Measurements from ENCODE around the gene CNTNAP2.
"Not testable (repeated sequence)": the region's sequence is repeated elsewhere in the genome, so short reads cannot be mapped to it uniquely, and the experiment has no call there.

CNTNAP2 gene

DNA sequence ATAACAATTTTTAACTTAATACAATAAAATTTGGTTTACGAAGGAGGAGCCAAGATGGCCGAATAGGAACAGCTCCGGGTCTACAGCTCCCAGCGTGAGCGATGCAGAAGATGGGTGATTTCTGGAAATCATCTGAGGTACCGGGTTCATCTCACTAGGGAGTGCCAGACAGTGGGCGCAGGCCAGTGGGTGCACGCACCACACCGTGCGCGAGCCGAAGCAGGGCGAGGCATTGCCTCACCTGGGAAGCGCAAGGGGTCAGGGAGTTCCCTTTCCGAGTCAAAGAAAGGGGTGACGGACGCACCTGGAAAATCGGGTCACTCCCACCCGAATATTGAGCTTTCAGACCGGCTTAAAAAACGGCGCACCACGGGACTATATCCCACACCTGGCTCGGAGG lies 789.1 kb downstream of the CNTNAP2 start:
- not testable (repeated sequence) for DNase-seq

DNA sequence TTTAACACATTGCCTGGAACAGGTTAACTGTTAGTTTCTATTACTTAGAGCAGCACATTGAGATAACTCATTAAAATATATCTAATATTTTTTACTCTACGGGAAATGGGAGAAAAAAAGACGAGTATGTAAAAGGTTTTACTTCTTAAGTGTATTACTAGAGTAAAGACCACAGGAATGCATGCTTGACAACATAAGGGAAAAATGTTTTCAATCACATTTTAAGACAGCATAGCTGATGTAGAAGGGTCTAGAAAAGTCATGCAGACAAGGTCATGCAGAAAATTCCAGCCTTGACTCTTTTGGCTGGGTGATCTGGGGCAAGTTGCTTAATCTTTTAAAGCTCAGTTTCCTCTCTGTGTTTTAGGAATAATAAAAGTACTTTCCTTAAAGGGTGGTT lies 806.2 kb downstream of the CNTNAP2 start:
- no peak for DNase-seq

DNA sequence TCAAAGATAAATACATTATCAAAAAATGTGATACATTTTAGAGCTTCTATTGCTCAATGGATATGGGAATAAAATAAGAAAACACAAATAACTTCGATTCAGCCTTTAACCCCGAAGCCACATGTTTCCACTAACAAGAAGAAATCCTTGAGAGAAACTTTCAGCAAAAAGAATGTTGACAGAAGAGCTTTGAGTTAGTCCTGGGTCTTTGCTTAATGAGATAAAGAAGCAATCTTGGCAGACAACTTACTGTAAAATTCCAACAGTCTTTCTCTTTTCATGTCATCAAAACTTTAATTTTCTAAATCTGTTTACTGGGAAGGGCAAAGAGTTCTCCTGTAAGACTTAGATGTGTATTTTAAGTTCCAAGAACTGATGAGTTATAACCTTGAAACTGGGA lies 810.2 kb downstream of the CNTNAP2 start:
- no peak for DNase-seq

DNA sequence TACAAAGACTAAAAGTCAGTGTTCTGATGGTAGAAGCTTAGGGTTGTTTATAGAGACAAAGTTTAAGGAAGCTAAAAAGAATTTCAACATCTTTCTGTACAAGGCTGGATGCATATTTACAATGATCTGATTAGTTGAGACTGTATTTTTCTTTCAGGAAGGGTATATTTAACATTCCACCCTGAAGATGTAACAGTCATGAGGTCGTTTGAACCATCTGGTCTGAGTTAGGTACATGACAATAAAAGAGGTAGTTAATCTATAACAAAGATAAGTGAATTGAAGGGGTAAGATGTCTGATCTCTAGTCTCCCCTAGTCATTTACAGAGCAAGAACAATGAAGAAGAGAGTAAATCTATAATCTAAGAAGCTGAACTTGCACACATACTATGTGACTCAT lies 821.2 kb downstream of the CNTNAP2 start:
- DNase-seq, result no peak

GRCh38 chr7:146943483-146943882 lies 826.9 kb downstream of the CNTNAP2 start:
- DNase-seq, result no peak

- peak; percentile 34 to 52 for DNase-seq
These were observed 832.1 kb downstream of the CNTNAP2 start for GRCh38 chr7:146948703-146949102.

DNA sequence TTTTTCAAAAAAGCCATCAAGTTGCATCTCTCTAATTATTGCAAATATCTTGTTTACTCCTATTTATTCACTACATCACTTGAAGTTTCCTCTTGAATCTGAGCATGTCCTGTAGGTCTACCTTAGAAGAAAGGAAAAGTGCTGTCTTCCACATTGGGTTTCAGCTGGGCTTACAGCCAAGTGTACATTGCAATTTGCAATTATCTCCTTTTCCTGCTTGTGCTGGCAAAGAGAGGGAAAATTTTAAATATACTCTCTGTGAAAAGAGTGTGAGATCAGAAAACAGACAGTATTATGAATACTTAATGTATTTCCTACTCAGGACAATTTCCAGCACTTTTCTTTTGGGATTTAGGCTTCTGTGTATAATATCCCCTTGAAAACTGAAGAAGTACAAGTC lies 839.7 kb downstream of the CNTNAP2 start:
- no peak for DNase-seq

GRCh38 chr7:146956853-146957252 lies 840.3 kb downstream of the CNTNAP2 start:
- no peak for DNase-seq

- no peak for DNase-seq
These were observed 844.3 kb downstream of the CNTNAP2 start for GRCh38 chr7:146960773-146961391.

DNA sequence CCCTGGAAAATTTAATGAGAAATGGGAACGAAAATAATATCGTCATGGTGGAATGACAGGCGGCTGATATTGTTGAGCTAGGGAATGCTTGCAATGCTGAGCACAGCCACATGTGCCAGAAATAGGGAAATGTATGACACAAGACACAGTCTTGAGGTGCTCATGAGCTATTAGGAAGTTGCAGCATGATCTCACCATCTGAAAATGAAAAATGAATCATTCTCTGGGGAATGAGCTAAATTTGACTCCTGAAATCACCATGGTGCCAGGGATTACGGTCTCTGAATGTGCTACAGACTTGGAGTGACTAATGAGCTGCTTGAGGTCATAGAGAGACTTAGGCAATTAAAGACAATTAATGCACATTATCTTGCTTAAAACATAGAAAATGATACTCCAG lies 845.0 kb downstream of the CNTNAP2 start:
- peak; percentile 44 to 79 for DNase-seq

DNA sequence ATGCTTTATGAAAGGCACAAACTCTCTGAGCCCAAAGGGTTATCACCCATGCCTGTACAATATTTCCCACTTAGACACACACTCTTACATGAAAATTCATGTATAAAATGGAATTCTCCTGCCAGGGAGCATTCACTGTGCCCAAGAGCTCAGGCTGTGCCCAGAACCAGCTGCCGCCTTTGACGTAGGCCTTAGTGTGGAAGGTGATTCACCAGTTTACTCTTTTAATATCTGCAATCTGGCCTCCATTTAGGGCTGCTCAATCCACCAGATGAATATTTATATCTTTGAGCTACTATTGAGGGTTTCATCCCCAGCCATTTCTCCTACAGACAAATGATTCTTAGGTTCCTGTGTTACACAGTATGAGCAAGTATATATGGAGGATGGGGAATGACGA lies 849.7 kb downstream of the CNTNAP2 start:
- DNase-seq, result no peak

DNA sequence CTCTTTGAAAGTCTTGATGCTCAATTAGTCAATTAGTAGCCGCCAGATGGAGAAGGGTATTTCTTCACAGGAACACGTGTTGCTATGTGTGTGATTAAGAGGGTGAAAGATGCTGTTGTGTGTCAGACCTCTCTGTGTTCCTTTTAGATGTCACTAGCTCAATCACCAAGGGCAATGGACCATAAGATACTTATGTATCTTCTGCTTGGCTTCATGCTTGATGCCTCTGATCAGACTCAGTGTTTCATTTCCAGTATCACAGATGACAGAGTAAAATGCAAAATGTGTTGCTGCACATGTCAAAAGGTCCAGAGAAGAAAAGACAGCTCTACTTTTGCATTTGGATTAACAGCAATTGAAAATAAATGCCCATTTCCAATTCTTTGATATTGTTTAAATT lies 865.9 kb downstream of the CNTNAP2 start:
- DNase-seq, result no peak

DNA sequence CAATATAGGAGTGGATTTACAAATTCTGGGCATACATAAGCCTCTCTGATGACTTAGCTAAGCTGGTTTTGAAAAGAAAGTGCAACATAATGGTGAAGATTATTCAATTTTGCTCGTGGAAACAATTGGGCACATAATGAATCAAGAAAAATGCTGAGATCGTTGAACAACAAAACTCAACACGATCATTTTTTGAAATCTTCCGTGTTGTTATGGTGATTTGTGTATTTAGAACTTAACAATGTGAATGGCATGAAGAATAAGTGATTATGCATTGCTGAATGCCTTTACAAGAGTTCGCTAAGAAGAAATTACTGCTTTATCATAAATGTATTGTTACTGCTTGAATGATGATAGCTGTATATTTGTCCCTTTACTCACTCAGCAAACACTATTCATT lies 875.0 kb downstream of the CNTNAP2 start:
- no peak for DNase-seq

GRCh38 chr7:146993764-146994163 lies 877.2 kb downstream of the CNTNAP2 start:
- DNase-seq, result no peak

GRCh38 chr7:147008530-147008929 lies 891.9 kb downstream of the CNTNAP2 start:
- no peak for DNase-seq

- DNase-seq, result no peak
These were observed 896.1 kb downstream of the CNTNAP2 start for GRCh38 chr7:147012666-147013065.

- DNase-seq, result no peak
These were observed 897.2 kb downstream of the CNTNAP2 start for GRCh38 chr7:147013825-147014224.

DNA sequence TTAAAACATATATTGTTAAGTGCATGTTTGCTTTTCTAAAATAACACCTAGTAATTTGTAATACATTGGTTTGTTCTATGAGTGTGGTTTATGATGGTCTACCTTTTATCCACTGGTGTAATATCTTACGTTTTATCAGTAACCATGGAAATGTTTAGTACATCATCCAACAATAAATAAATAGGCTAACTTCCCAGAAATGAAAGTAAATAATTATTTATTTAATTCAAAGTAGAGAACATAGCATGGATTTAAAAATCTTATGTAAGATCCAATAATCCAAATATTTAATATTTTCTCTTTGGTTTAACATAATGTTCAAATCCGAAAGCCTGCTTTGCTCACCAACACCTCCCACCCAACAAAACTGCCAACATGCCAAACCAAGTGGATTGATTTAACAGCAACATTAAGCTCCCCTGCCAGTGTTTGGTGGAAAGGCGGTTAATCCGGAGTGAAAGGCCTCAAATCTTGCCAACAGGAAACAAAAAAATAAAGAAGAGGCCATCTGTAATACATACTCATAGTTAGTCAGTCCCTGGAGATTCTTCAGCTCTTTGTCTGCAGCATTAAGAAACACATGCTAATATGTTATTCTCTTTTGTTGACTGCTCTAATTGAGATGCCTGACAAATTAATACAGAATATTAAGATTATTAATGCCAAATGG lies 897.8 kb downstream of the CNTNAP2 start:
- DNase-seq, result no peak

- DNase-seq, result no peak
These were observed 899.4 kb downstream of the CNTNAP2 start for GRCh38 chr7:147015999-147016398.

DNA sequence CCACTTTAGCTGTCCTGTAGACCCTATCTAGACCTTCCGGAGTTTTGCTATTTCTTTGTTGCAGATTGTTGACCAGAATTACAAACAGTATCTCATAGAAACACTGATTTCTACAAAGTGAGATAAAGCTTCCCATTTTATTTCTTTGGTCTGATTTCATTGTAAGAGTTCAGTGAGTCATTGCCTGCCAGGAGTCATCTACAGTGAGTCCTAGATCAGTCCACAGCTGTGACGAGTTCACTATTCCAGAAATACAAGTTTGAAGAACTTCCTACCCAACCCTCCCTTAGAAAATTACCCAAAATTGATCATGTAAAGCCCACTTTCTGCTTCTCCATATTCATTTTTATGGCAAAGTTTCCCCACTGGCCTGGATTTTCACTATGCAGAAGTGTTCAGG lies 905.5 kb downstream of the CNTNAP2 start:
- DNase-seq, result no peak

DNA sequence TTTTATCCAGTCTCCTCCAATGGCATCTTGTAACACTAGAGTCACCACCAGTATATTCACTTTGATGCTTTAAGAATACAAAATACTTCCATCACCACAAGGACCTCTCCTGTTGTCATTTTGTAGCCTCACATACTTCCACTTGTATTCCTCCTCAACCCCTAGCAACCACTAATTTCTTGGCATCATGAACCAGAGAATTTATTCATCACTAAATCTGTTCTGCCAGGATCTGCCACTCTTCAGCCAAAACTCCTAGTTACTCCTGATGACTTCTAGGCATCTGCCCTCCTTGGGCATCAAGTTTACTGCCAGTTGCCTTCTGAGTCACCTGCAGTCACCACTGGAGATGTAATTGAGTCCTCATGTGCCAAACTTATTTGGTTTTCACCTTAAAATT lies 906.8 kb downstream of the CNTNAP2 start:
- DNase-seq, result no peak

DNA sequence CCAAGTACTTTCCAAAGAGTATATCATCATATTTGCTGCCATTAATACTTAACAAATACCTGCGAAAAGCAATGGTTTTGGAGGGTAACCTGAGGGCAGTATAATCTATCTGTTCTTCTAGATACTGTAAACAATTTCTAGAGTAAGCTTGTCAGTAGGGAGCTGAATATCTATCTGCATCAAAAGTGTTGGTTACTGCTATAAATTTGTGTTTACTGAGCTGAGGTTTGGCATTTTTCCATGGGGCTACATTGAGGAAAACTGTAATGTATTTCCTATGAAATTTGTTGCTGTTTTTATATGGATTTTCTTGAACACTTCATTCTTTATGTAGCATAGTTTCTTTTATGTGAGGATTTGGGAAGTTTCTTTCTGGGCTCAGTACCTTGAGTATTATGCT lies 913.4 kb downstream of the CNTNAP2 start:
- DNase-seq, result no peak

DNA sequence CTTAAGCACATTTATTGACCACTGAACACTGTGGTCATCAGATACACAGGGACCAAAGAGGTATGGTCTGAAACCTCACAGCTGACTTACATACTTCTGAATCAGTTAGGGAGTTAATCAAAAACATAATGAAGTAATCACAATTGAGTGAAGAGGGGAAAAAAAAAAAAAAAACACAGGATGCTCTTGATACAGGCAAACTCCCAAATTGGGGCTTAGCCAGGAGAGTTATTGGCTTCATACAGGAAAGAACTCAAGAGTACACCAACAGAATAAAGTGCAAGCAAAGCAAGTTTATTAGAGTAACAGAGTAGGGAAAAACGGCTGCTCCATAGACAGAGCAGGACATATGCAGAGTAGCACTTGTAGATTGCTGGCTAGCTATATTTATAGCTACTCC lies 917.0 kb downstream of the CNTNAP2 start:
- DNase-seq, result no peak

DNA sequence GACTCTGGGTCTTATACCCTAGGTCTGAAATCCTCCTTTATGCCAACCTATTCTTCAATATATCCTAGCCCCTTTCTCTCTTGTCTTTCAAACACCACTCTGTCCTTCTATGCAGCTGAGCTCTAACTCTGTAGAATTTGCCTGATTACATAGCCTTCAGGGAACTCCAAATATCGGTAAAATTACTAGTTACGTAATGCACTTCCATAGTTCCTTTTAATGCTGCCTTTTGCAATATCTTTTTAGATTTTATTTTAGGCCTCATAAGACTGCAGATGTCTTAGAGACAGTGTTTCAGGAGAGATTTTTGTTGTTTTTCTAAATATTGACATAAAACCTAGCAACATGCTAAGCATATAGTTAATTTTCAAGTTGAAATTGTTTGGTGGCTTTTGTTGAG lies 924.8 kb downstream of the CNTNAP2 start:
- DNase-seq, result no peak

GRCh38 chr7:147044941-147045340 lies 928.3 kb downstream of the CNTNAP2 start:
- no peak for DNase-seq
